Breast epithelium (tissue), 3 donors: ENCODE results near the gene NSMCE1.

ENCODE experiments used
- POLR2A ChIP-seq: fragments of 450-650 bp; IDR thresholded peaks from one replicate; pipeline ENCODE4 v1.6.1; 2016; ENCODE audit warnings: antibody characterized with exemption, mild to moderate bottlenecking, moderate library complexity
- POLR2AphosphoS5 ChIP-seq, 3 donors: sonication (generic); formaldehyde crosslinking; IDR thresholded peaks; one replicate each; pipeline ENCODE4 v1.6.1; 2017; ENCODE audit warnings: antibody characterized with exemption in 3 of 3
- TF ChIP-seq, protein P1 (sequence below), 3 donors: fragments of 450-650 bp; IDR thresholded peaks; one replicate each; pipeline ENCODE4 v1.5.1; 2016 to 2017; ENCODE audit warnings: antibody characterized with exemption in 3 of 3, mild to moderate bottlenecking in 3 of 3, moderate library complexity in 3 of 3

DNA sequence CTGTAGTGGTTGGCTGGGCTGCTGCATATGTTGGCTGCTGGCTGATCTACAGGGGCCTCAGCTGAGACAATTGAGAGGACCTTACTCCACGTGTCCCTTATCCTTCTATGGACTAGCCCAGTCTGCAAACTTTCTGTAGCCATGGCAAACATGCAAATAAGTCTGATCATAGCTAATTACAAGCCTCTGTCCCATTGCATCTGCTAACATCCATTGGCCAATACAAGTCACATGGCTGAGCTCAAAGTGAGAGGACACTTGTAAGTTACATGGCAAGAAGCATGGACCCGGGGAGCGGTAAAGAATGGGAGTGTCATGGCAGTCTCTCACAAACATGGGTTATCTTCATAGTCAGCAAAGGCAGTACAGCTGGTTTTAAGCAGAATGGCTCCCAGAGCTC lies 33.6 kb upstream of the NSMCE1 start:
- no peak for TF ChIP-seq POLR2A
- TF ChIP-seq, protein P1, sequence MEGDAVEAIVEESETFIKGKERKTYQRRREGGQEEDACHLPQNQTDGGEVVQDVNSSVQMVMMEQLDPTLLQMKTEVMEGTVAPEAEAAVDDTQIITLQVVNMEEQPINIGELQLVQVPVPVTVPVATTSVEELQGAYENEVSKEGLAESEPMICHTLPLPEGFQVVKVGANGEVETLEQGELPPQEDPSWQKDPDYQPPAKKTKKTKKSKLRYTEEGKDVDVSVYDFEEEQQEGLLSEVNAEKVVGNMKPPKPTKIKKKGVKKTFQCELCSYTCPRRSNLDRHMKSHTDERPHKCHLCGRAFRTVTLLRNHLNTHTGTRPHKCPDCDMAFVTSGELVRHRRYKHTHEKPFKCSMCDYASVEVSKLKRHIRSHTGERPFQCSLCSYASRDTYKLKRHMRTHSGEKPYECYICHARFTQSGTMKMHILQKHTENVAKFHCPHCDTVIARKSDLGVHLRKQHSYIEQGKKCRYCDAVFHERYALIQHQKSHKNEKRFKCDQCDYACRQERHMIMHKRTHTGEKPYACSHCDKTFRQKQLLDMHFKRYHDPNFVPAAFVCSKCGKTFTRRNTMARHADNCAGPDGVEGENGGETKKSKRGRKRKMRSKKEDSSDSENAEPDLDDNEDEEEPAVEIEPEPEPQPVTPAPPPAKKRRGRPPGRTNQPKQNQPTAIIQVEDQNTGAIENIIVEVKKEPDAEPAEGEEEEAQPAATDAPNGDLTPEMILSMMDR (IDR thresholded peaks at IDR 0.05), result no peak
- no peak for TF ChIP-seq POLR2AphosphoS5 (IDR thresholded peaks at IDR 0.05)
